SKM-1 treated with dmso at 0.1 percent for 144 hours (cell line): Measurements from ENCODE around the gene THOP1.

ENCODE experiments used
- DNase-seq: peaks from one replicate; lab custom pipeline; 2025; ENCODE audit not compliant: unreplicated experiment; lab: John Stamatoyannopoulos, UW

Gene THOP1

GRCh38 chr19:2850256-2850925 is 65.1 kb downstream of the THOP1 start:
- no peak for DNase-seq

DNA sequence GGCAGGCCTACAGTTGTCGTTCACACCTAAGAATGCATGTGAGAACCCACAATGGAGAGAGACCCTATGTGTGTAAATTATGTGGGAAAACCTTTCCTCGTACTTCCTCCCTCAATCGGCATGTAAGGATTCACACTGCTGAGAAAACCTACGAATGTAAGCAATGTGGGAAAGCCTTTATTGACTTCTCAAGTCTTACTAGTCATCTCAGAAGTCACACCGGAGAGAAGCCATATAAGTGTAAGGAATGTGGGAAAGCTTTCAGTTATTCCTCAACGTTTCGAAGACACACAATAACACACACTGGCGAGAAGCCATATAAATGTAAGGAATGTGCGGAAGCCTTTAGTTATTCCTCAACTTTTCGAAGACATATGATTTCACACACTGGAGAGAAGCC is 67.3 kb downstream of the THOP1 start:
- no peak for DNase-seq

GRCh38 chr19:2853015-2853606 is 67.8 kb downstream of the THOP1 start:
- DNase-seq: no peak

DNA sequence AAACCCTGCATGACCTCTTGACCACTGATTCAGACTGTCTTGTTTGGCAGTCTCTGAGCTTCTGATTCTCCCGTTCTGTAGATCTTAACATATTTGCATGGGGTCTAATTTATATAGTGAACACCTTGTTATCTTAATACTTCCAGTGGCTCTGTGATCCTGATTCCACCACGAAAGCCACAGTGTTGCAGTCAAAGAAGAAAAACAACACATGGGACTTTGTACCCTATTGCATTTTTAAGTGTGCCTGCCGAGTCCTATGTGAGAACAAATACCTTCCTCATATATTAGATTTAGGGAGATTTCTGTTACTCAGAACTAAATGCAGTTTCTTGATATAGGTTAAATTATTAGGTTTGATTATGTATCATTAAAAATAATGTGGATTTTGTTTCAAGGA is 69.5 kb downstream of the THOP1 start:
- no peak for DNase-seq

DNA sequence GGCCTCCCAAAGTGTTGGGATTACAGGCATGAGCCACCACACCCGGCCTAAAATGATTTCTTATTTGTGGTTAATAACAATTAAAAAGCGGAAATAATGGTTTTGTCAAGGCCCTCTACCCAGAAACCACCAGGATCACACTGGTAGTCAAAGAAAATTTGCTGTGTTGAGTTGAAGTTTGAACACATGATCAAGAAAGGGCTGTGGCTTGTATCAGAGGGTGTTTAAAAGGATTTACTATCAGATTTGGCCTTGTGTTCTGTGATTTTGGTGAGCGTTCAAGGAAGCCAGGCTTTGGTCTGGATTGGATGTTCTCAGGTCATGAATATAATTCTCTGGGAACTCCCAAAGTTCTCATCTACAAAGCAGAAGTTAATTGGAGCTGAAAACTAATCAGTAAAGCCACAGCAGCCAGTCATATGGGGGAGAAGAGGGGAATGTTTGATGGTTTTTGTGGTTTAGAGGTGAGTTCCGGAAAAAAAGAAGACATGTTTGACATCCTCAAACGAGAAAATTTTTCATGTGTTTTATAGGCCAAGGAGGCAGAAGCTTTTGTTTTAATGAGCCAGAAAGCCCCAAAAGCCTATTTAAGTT is 71.3 kb downstream of the THOP1 start:
- DNase-seq: no peak

DNA sequence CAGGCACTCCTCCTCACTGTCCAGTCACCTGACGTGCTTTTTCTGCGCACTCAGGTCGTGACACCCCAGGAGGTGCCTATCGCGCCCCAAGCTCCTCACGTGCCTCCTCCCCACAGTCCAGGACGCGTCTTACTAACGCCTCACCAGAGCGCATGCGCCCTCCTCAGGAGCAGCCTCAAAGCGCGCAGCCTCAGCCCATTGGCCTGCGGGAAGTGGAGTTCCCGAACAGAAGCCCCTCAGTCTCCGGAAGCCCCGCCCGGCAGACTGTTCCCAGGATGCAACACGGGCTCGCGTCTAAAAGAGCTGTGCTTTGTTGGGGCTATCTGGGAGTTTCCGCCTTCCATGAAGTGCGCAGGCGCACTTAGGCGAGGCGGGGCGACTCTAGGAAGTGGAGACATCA is 73.6 kb downstream of the THOP1 start:
- no peak for DNase-seq

DNA sequence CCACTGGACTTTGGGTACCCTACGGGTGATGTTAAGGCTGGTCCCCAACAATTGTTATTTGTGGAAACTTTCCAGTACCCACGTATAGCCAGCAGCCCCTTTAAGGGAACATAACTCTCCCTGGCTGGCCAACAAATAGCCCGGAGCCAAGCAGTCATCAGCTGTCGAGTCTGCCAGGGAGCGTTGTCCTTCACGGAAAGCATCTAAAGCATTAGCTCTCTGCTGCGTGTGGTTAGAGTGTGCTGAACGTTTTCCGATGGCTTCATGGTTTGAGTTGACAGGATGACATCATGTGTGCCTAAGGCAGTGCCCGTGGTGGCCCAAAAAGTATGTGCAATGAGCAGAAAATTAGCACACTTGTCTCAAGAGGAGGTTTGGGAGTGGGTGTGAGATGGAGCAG is 78.5 kb downstream of the THOP1 start:
- DNase-seq: no peak
